ENCODE results near the gene BICD2. TPM values are rescaled to one million over a fixed set of nuclear protein-coding genes. Genes with fewer than 3 reads are reported as not detected.
A peak's percentile ranks its signal among the peaks of the same experiment; 100 is the strongest.

Gene BICD2
- total RNA-seq, 4 donors from 2014 or later = 36.2 to 46.7 (median 41.6) TPM

- 54 to 56% methylated on average over 8 to 9 of the region's 9 CpGs for WGBS, 2 donors
- H3K36me3 ChIP-seq = no peaks in the 10 kb centered on the region
- no peak for DNase-seq (ENCODE audit: low spot score in 2 of 2)
- no peaks in the 10 kb centered on the region for H3K27me3 ChIP-seq
- H3K4me3 ChIP-seq = no peak overlapping the region
- TF ChIP-seq POLR2A (IDR thresholded peaks at IDR 0.05) = no peak
- TF ChIP-seq CTCF (IDR thresholded peaks at IDR 0.05) = no peak
- TF ChIP-seq EP300 (IDR thresholded peaks at IDR 0.05) = no peak
- H3K27ac ChIP-seq = peak overlapping the region in 2 of 4 donors; percentile 72 to 81
- peaks cover 4 to 81% (median 44%) of the 10 kb centered on the region in 4 donors for H3K4me1 ChIP-seq
- H3K9me3 ChIP-seq = no peaks in the 10 kb centered on the region
These were observed 17.0 kb downstream of the BICD2 start for GRCh38 chr9:92747459-92748232.

GRCh38 chr9:92746567-92747458, 17.8 kb downstream of the BICD2 start:
- Histone ChIP-seq H3K9me3 (no peaks in the 10 kb centered on the region), H3K36me3 (no peaks in the 10 kb centered on the region), H3K4me3 (no peak overlapping the region), H3K4me1 (peaks cover 4 to 81% (median 47%) of the 10 kb centered on the region in 4 donors), H3K27ac (peak overlapping the region in 2 of 4 donors; percentile 3 to 81), H3K27me3 (no peaks in the 10 kb centered on the region)
- TF ChIP-seq POLR2A (IDR thresholded peaks at IDR 0.05) = no peak
- TF ChIP-seq CTCF (IDR thresholded peaks at IDR 0.05) = no peak
- no peak for TF ChIP-seq EP300 (IDR thresholded peaks at IDR 0.05)
- DNase-seq (ENCODE audit: low spot score in 2 of 2) = no peak
- WGBS, 2 donors = 39 to 49% methylated on average over 11 to 14 of the region's 14 CpGs

- Histone ChIP-seq H3K27me3 (no peaks in the 10 kb centered on the region), H3K27ac (peak overlapping the region in 1 of 4 donors; percentile 50), H3K4me1 (peaks cover 4 to 91% (median 52%) of the 10 kb centered on the region in 4 donors), H3K36me3 (no peaks in the 10 kb centered on the region), H3K4me3 (no peak overlapping the region), H3K9me3 (no peaks in the 10 kb centered on the region)
- TF ChIP-seq POLR2A (IDR thresholded peaks at IDR 0.05) (no peak), EP300 (IDR thresholded peaks at IDR 0.05) (no peak), CTCF (IDR thresholded peaks at IDR 0.05) (no peak)
- WGBS, 2 donors = 81 to 96% methylated on average over 6 of the region's 6 CpGs
- DNase-seq (ENCODE audit: low spot score in 2 of 2) = no peak
These were observed 18.8 kb downstream of the BICD2 start for GRCh38 chr9:92745881-92746280.

- Histone ChIP-seq H3K36me3 (no peaks in the 10 kb centered on the region), H3K27me3 (no peaks in the 10 kb centered on the region), H3K4me1 (peaks cover 4 to 95% (median 55%) of the 10 kb centered on the region in 4 donors), H3K9me3 (no peaks in the 10 kb centered on the region), H3K27ac (peak overlapping the region in 1 of 4 donors; percentile 36), H3K4me3 (no peak overlapping the region)
- TF ChIP-seq EP300 (IDR thresholded peaks at IDR 0.05) (no peak), POLR2A (IDR thresholded peaks at IDR 0.05) (no peak), CTCF (IDR thresholded peaks at IDR 0.05) (no peak)
- 83 to 86% methylated on average over 4 of the region's 4 CpGs for WGBS, 2 donors
- no peak for DNase-seq (ENCODE audit: low spot score in 2 of 2)
These were observed 19.3 kb downstream of the BICD2 start for GRCh38 chr9:92745331-92745730.

All from tibial nerve (tissue), 4 donors.